ENCODE results near the gene ACVRL1.
A peak's percentile ranks its signal among the peaks of the same experiment; 100 is the strongest.

The ACVRL1 gene

DNA sequence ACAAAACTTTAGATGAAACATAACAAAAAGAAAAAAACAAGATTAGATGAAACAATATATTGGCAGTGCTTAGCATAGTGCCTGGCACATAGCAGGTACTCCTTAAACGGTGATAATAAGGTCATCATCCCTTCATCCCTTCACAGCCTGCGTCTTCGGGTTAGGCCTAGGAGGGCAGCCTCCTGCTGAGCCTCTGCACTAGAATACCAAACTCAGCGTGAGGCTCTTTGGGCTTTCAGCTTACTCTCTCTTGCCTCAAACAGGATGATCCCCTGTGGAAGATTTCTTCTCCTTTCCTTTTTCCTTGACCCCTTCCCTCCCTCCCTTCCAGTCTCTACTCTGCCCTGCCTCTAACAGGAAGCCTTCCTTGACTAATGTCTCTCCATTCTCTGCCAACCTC lies 44.4 kb upstream of the ACVRL1 start (continued):
- TF ChIP-seq CSRNP3 (CRISPR knock-in tag; IDR thresholded peaks at IDR 0.05) (no peak), ZC3H10 (CRISPR knock-in tag; IDR thresholded peaks at IDR 0.05) (no peak), OSR1 (CRISPR knock-in tag; IDR thresholded peaks at IDR 0.05) (no peak), CSDC2 (CRISPR knock-in tag; IDR thresholded peaks at IDR 0.05) (no peak)
- TF ChIP-seq, protein P1, sequence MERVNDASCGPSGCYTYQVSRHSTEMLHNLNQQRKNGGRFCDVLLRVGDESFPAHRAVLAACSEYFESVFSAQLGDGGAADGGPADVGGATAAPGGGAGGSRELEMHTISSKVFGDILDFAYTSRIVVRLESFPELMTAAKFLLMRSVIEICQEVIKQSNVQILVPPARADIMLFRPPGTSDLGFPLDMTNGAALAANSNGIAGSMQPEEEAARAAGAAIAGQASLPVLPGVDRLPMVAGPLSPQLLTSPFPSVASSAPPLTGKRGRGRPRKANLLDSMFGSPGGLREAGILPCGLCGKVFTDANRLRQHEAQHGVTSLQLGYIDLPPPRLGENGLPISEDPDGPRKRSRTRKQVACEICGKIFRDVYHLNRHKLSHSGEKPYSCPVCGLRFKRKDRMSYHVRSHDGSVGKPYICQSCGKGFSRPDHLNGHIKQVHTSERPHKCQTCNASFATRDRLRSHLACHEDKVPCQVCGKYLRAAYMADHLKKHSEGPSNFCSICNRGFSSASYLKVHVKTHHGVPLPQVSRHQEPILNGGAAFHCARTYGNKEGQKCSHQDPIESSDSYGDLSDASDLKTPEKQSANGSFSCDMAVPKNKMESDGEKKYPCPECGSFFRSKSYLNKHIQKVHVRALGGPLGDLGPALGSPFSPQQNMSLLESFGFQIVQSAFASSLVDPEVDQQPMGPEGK (CRISPR knock-in tag; IDR thresholded peaks at IDR 0.05; ENCODE audit: borderline replicate concordance): no peak

DNA sequence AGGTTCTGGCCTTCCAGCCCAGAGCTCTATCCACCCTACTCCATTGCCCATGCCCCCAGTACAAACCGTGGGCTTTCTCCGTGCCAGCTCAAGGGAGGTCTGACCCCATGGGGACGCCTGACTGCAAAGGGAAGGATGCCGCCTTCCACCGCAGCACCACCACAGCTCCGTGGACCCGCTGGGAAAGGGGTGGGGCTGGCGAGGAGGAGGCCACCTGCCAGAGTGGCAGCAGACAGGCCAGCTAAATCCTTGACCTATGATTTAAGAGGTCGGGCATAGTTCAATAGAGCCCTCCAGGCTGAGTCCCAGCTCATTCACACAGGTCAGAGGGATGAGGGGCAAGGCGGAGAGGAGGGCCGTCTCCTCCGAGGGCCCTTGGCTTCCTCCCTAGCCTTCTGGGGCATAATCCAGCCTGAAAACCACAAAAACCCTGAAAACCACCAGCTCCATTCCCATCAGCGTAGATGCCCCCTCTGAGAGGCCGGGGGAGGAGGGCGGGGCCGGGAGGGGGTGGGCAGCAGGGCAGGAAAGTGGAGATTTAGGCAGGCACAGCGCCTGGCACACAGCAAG lies 43.9 kb upstream of the ACVRL1 start:
- TF ChIP-seq OSR1 (CRISPR knock-in tag; IDR thresholded peaks at IDR 0.05) (no peak), ZFP30 (CRISPR knock-in tag; IDR thresholded peaks at IDR 0.05) (no peak), TCF4 (CRISPR knock-in tag; IDR thresholded peaks at IDR 0.05; ENCODE audit: borderline replicate concordance) (no peak), ARNTL (CRISPR knock-in tag; IDR thresholded peaks at IDR 0.05; ENCODE audit: borderline replicate concordance, low read depth) (no peak), ZC3H10 (CRISPR knock-in tag; IDR thresholded peaks at IDR 0.05) (no peak), ZNF8 (CRISPR knock-in tag; IDR thresholded peaks at IDR 0.05) (no peak), SNAI2 (CRISPR knock-in tag; IDR thresholded peaks at IDR 0.05) (no peak), GLIS3 (CRISPR knock-in tag; IDR thresholded peaks at IDR 0.05) (no peak), BACH2 (CRISPR knock-in tag; IDR thresholded peaks at IDR 0.05; ENCODE audit: borderline replicate concordance) (no peak), ISL1 (CRISPR knock-in tag; IDR thresholded peaks at IDR 0.05) (no peak), ZNF565 (CRISPR knock-in tag; conservative IDR thresholded peaks at IDR 0.05; ENCODE audit: low read depth) (no peak), POU6F1 (CRISPR knock-in tag; IDR thresholded peaks at IDR 0.05; ENCODE audit: borderline replicate concordance, low read depth) (no peak)
- TF ChIP-seq, protein P2, sequence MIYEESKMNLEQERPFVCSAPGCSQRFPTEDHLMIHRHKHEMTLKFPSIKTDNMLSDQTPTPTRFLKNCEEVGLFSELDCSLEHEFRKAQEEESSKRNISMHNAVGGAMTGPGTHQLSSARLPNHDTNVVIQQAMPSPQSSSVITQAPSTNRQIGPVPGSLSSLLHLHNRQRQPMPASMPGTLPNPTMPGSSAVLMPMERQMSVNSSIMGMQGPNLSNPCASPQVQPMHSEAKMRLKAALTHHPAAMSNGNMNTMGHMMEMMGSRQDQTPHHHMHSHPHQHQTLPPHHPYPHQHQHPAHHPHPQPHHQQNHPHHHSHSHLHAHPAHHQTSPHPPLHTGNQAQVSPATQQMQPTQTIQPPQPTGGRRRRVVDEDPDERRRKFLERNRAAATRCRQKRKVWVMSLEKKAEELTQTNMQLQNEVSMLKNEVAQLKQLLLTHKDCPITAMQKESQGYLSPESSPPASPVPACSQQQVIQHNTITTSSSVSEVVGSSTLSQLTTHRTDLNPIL (CRISPR knock-in tag; IDR thresholded peaks at IDR 0.05; ENCODE audit: low read depth): no peak
- no peak for ATAC-seq

DNA sequence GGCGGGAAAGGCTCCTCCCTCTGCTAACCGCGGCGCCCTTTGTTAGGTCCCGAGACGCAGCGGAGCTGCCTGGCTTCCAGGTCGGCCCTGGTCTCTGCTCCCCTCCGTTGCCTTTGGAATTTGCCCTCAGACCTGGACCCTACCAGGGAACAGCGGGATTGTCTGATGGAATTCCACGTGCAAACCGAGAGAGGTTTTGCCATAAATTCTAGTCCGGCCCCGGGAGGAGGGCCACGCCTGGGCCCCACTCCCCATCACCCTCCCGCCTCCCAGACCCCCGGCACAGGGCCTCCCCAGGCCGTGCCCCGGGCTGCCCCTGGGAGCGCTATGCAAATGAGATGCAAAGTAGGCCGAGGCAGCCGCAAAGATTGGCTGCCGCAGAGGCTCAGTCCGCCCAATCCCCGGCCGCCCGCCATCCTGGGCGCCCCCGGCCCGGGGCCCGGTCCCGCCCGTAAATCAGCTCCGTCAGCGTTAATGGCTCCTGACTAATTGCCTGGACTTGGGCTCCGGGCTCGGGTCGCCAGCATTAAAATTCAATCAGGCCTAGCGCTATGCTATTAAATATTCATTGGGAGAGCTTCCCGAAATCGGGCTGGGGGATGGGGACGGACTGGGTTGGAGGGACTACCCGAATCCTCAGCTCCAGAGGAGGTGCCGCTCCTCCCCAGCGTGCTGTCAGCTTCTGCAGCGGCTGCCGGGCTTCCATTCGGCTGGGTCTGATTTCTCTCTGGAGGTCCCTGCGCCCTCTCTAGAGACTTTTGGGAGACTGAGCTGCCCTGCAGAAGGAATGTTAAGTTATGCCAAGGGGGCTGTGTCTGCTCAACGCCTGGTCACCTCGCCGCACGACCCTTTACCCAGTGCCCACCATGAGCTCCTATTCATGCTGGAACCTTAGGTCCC lies 43.1 kb upstream of the ACVRL1 start:
- no peak; the same call in 2 of the 3 replicates for ATAC-seq
- TF ChIP-seq CSDC2 (CRISPR knock-in tag; IDR thresholded peaks at IDR 0.05) (no peak), TCF4 (CRISPR knock-in tag; IDR thresholded peaks at IDR 0.05; ENCODE audit: borderline replicate concordance) (no peak), ISL1 (CRISPR knock-in tag; IDR thresholded peaks at IDR 0.05) (no peak)

- ATAC-seq: no peak
Measured at GRCh38 chr12:51864833-51865670, 42.3 kb upstream of the ACVRL1 start.

GRCh38 chr12:51865757-51866270 lies 41.5 kb upstream of the ACVRL1 start:
- ATAC-seq: no peak
- TF ChIP-seq CSRNP3 (CRISPR knock-in tag; IDR thresholded peaks at IDR 0.05) (no peak), ZNF70 (CRISPR knock-in tag; IDR thresholded peaks at IDR 0.05) (no peak), POU6F1 (CRISPR knock-in tag; IDR thresholded peaks at IDR 0.05; ENCODE audit: borderline replicate concordance, low read depth) (no peak), RARB (CRISPR knock-in tag; IDR thresholded peaks at IDR 0.05) (no peak), ZNF565 (CRISPR knock-in tag; conservative IDR thresholded peaks at IDR 0.05; ENCODE audit: low read depth) (no peak), ZNF8 (CRISPR knock-in tag; IDR thresholded peaks at IDR 0.05) (no peak), BACH2 (CRISPR knock-in tag; IDR thresholded peaks at IDR 0.05; ENCODE audit: borderline replicate concordance) (no peak)
- TF ChIP-seq, protein P1 (CRISPR knock-in tag; IDR thresholded peaks at IDR 0.05; ENCODE audit: borderline replicate concordance): no peak

More at GRCh38 chr12:51864833-51865670, 42.3 kb upstream of the ACVRL1 start:
- TF ChIP-seq ZNF70 (CRISPR knock-in tag; IDR thresholded peaks at IDR 0.05) (peak; percentile 57; the same call in 1 of the 2 replicates), ISL1 (CRISPR knock-in tag; IDR thresholded peaks at IDR 0.05) (no peak)
